SH-SY5Y (cell line): Measurements from ENCODE around the gene DLX4.
A peak's percentile ranks its signal among the peaks of the same experiment; 100 is the strongest.

ENCODE experiments used
- GATA2 ChIP-seq: IDR thresholded peaks from 2 replicates; pipeline ENCODE4 v1.6.1; 2011; ENCODE audit warnings: mild to moderate bottlenecking, low read depth, low read length
- GATA3 ChIP-seq: IDR thresholded peaks from 2 replicates; pipeline ENCODE4 v1.6.1; 2011; ENCODE audit warnings: low read depth, mild to moderate bottlenecking, low read length, moderate library complexity

DLX4 gene, protein sequence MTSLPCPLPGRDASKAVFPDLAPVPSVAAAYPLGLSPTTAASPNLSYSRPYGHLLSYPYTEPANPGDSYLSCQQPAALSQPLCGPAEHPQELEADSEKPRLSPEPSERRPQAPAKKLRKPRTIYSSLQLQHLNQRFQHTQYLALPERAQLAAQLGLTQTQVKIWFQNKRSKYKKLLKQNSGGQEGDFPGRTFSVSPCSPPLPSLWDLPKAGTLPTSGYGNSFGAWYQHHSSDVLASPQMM

DNA sequence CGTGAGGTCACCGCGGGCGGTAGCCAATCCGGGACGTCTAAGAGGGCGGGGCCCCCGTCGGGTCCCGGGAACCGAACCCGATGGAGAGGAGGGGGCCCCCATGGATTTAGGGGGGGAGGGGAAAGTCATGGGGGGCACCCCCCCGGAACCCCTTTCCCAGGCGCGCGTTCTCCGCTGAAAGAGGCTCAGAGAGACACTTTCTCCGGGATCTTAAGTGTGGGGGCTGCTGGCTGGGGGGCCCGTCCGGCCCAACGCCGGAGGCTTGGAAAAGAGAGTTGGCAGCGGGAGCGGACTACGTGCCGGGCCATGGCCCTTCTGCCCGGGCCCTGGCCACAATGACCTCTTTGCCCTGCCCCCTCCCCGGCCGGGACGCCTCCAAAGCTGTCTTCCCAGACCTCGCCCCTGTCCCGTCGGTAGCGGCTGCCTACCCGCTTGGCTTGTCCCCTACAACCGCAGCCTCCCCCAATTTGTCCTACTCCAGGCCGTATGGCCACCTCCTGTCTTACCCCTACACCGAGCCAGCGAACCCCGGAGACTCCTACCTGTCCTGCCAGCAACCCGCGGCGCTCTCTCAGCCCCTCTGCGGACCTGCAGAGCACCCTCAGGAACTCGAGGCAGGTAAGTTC is at the start of gene DLX4:
TSS of gene DLX4 (plus strand) at position 57 of the 626 bp plus-strand sequence. CDS start at position 336, 279 bp downstream.
- TF ChIP-seq GATA2 (no peak), GATA3 (no peak)

DNA sequence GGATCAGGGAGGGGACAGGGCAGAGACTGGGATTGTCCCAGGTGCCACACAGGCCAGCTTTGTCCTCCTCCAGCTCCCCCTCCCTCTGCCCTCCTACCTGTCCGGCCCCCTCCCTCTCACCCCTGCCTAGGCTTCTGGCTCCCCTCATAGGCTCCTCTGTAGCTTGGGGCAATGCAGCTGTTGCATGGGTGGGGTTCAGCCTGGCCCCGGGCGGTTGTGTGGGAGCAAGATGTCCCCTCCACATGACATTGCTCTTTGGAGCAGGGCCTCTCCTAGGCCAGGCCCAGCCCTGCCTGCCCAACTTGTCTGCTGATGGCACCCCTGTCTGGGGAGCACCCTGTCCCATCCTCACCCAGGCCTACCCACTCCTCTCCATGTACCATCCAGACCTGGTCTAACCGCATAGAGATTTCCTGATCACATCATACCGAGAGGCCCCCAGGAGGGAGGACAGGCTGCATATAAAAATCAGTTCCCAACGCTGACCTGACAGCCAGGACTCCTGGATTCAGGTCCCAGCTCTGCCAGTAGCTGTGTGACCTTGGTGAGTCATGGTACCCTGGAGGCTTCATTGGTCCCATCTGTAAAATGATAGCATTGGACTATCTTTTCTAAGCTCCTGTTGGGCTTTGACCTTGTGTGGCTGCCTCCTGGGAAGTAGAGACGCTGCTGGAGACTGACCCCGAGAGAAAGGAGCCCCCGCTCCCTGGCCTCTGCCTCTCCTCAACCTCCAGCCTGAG is 48.8 kb upstream of the DLX4 start:
- TF ChIP-seq GATA3 (no peak), GATA2 (no peak)

DNA sequence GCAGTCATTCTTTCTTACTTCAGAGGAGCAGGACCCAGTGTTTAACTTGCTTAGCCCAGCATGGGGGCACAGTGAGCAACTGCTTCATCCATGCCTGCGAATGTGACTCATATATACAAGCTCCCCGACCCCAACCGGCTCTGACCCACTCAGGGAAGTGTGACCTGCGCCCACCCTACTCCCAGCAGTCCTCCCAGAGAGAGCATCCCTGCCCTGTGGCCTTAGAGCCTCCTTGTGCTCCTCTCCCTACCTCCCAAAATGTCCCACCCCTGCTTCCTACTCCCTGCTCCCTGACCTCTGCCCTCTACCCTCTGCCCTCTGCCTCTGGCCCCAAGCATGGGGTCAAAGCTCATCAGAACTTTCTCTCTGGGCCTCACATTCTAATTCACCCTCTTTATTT is 46.9 kb upstream of the DLX4 start:
- TF ChIP-seq GATA2 = no peak
- TF ChIP-seq GATA3 = no peak

DNA sequence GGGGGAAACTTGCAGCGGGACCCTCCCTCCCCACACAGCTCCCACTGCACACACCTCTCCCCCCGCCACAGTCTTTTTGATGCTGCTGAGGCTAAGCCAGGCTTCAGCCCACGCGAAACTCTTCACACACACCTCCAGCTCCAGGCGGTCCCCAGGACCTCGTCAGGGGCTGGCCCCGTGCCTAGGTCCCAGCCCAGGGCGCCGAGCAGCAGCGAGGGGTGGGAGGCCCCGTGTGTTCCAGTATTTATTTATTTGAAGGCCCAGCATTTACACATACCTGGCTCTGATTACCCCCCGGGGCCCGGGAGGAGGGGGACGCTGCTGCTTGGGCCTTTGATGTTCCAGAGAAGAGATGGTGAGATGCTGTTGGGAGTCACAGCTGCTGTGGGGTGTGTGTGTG is 44.9 kb upstream of the DLX4 start:
- TF ChIP-seq GATA3 (no peak), GATA2 (no peak)

DNA sequence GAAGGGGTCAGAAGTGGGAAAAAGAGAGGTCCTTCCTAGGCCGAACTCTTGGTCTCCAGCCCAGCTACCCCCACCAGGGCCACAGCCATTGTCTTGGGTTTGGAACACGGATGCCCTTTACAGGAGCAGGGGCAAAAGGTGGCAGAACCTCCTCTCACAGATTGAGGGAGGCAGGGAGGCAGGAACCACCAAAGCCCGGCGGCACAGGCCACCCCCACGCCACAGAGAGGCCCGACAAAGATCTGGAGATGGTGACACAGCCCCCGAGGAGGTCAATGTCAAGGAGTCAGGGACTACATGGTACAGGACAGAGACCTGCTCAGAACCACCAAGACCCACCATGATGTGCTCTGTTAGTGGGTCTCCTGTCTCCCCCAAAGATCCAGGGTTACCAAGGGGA is 44.4 kb upstream of the DLX4 start:
- TF ChIP-seq GATA2 (no peak), GATA3 (no peak)

DNA sequence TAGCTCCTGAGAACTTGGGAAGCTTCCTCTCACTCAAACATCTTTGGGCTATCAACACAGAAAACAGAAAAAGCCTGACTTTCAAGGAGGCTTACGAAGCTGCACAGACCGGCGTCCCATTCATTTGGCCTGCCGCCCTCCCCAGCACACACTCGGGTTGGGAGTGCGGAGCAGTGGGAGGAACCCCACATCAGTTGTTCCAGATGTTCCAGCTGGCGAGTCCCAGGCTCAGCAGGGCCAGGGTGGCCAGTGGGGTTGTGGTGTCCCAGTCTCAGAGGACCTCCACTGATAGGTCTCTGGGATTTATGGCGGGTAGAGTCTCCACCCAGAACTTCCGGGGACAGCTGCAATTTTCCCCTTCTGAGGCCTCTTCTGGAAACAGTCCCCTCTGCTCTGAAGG is 43.1 kb upstream of the DLX4 start:
- TF ChIP-seq GATA3 (no peak), GATA2 (no peak)

DNA sequence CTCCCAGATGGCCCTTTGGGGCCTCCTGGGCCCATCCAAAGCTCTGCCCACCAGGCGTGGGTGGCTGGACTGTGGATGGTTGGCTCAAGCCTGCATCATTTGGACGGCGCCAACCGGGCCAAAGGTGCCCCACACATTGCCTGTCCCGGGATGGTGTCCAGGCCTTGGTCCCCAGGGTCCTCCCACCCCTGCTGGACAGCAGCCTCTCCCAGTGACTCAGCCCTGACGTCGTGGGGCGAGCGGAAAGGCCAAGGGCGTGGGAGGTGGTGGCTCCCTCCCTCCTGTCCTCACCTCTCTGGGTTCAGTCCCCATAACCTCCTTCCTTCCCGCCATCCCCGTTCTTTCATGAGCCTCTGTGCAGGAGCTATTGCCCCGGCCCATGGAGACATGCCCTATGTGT is 42.1 kb upstream of the DLX4 start:
- TF ChIP-seq GATA3 (no peak), GATA2 (no peak)

DNA sequence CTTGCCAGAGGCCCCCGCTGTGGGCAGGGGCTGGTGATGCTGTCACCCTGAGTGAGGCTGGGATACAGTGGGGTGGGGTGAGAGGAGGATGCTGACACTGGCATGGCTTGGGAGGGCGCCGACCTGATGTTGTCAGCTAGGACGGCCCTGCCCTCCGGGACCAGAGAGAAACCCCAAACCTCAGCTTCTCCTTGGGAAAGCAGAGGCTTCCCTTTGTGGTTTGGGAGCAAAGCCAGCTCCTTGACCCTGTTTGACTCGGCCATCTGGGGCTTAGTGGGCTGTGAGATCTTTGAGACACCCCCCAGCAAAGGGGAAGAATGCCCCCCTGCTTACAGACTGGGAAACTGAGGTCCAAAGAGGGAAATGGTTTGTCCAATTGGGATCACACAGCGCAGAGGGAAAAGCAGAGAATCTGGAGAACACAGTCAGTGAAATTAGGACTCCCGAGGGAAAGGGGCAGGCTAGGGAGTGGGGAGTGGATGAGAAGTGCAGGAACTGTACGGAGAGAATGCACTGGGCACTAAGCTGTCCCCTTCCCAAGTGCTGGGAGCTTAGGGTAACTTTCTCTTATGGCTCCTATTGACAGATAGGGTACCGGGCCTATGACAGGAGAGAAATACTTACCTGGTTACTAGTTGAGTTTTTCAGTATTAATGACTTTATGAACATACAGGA is 40.7 kb upstream of the DLX4 start:
- TF ChIP-seq GATA2 (no peak), GATA3 (no peak)

DNA sequence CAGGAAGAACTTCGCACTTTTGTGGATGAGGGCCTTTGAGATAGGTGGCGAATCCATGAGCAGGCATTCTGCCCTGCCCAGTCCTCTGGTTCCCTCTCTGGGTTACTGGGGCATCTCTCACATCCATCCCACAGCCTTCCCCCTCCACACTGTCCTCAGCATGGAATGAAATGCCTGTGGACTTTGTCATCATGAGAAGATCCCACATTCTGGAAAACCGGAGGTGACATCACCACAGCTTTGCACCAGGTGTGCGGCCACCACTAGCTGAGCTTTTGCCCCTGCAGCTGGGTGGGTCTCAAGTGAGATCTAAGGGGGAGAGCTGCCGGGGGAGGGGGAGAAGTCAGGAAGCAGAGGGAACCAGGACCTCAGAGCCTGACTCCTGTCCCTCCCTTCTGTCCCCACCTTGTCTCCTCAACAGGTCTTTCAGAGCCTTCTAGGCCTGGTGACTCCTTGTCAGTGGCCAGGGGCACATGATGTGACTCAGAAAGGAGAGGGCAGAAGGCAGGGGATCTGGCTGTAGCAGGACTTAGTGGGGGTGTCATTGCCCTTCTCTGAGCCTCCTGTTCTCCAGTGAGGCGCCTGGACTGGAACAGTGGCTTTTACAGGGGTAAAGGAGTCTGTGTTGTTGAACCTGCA is 40.0 kb upstream of the DLX4 start:
- TF ChIP-seq GATA2 (no peak), GATA3 (no peak)

DNA sequence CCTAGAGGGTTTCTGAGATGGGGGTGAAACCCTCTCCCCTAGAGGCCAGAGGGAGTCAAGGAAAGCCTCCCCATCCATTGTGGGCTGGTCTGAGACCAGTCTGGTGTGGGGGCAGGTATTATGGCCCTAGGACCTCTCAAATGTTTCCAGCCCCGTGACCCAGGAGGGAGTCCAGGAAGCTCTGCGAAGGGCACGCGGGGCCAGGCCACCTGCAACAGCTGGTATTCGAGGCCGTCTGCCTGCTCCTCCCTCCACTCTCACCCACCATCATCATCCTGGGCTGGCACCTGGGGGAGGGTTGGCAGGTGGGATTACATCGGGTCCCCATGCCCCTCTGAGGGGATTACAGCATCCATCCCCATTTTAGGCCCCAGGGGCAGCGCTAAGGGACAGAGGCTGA is 38.1 kb upstream of the DLX4 start:
- no peak for TF ChIP-seq GATA3
- TF ChIP-seq GATA2 = no peak

DNA sequence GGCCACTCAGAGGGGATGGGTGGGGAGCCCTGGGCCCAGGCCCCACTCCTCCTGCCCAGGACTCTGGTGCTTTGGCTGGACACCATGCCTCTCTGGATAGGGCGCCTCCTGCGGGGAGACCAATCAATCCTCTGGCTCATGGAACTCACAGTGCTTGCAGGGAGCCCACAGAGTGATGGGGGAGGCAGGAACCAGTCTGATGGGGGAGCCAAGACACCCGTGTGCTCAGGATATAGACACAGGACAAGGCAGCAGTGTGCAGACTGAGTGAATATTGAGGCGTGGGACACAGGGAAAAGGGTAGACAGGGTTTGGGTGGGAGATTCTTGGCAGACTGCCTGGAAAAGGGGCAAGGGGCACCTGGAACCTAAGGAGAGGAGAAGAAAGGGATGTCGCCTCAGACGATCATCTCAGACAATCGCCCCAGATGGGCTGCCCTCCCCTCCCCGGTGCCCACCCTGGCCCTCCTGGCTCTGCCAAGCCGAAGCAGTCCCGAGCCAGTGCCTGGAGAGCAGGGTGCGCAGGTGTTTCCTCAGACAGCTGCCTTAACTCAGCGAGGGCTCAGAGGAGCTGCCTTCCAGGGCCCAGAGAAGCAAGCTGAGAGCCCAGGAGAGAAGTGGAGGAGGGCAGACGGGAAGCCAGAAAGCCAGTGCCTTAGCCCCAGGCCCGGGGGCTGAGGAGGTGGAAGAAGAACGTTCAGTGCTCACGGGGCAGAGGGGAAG is 37.4 kb upstream of the DLX4 start:
- no peak for TF ChIP-seq GATA3
- no peak for TF ChIP-seq GATA2

DNA sequence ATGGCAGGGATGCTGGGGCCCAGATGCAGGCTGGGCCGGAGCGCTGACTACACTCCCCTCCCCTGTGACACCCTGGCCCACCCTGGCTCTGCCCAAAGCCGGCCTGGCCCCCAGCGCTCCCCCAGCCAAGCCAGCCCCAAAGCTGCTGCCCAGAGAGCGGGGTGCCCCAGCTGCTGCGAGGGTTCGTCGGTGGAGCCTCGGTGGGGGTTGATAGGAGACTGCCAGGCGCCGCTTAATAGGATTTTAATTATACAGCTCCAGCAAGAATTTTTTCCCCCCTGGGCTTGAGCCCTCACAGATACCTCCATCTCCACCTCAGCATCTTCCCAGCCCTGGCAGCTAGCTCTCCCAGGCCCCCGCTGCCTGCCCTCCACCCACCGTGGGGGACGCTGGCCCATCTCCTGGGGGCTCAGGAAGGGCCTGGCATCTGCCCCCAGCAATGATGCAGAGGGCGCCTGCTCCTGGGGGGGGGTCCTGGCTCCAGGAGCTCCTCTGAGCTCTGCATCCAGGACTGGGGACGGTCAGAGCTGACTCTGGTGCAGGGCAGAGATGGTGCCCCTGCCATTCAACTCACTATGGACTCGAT is 36.8 kb upstream of the DLX4 start:
- TF ChIP-seq GATA2 = peak; percentile 29; the same call in 1 of the 2 replicates
- no peak for TF ChIP-seq GATA3

DNA sequence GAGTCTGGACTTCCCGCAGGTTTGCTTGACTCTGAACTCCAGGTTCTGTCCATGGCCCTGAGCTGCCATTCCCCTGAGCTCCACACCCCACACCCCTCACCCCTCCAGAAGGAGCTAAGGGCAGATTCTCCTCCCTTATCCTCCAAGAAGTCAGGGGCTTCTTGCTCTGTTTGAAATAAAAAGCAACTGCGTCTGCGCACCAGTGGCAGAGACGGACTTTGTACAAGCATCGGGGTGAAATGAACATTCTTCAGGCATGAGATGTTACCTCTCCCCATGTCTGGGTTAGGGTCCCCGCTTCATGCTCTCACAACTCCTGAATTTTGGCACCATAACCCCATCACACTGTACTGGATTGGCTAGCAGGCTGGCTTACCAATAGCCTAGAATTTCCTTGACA is 36.1 kb upstream of the DLX4 start:
- TF ChIP-seq GATA3 (no peak), GATA2 (no peak)
